ENCODE data around the gene AMT.

The AMT gene

DNA sequence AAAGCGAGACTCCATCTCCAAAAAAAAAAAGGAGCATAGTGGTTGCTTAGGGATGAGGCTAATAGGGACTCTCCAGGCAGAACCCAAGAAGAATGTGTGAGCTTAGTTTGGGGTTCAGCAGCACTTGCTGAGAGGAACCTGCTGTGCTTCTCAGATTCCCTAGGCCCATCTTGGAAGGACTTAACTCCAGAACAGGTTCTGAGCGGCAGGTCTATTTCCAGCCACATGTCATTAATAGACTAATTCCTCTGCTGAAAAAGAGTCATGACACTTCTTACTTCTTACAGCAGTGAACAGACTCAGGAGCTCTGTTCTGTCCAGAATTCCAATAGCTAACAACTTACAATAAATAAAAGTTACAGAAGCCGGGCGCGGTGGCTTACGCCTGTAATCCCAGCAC is 33.0 kb downstream of the AMT start:
- Histone ChIP-seq H3K4me1 (ENCODE audit: insufficient read depth, low read length, poor library complexity, severe bottlenecking) (no peaks in the 10 kb centered on the region), H3K9ac (ENCODE audit: low read depth, low read length, poor library complexity, severe bottlenecking) (no peak overlapping the region), H3K9me3 (ENCODE audit: insufficient read depth, low read depth, low read length) (no peaks in the 10 kb centered on the region), H3K4me3 (ENCODE audit: low read length, poor library complexity, severe bottlenecking) (no peak overlapping the region), H3K4me2 (ENCODE audit: low read depth, low read length, poor library complexity, severe bottlenecking) (no peak overlapping the region), H3K36me3 (ENCODE audit: insufficient read depth, low read length) (peaks cover 11% of the 10 kb centered on the region; the same call in 1 of the 2 replicates), H2AFZ (ENCODE audit: low read length) (no peak overlapping the region), H4K20me1 (ENCODE audit: insufficient read depth, low read length, poor library complexity, severe bottlenecking) (peaks cover 77% of the 10 kb centered on the region), H3K27me3 (ENCODE audit: insufficient read depth, low read length, poor library complexity, severe bottlenecking) (no peaks in the 10 kb centered on the region), H3K9me2 (replicated peaks; ENCODE audit: low read depth, low read length) (no peaks in the 10 kb centered on the region), H3F3A (ENCODE audit: low read depth) (no peaks in the 10 kb centered on the region), H3K79me2 (ENCODE audit: insufficient read depth, low read length) (peaks cover 98% of the 10 kb centered on the region)
- TF ChIP-seq, protein P1, sequence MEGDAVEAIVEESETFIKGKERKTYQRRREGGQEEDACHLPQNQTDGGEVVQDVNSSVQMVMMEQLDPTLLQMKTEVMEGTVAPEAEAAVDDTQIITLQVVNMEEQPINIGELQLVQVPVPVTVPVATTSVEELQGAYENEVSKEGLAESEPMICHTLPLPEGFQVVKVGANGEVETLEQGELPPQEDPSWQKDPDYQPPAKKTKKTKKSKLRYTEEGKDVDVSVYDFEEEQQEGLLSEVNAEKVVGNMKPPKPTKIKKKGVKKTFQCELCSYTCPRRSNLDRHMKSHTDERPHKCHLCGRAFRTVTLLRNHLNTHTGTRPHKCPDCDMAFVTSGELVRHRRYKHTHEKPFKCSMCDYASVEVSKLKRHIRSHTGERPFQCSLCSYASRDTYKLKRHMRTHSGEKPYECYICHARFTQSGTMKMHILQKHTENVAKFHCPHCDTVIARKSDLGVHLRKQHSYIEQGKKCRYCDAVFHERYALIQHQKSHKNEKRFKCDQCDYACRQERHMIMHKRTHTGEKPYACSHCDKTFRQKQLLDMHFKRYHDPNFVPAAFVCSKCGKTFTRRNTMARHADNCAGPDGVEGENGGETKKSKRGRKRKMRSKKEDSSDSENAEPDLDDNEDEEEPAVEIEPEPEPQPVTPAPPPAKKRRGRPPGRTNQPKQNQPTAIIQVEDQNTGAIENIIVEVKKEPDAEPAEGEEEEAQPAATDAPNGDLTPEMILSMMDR (conservative IDR thresholded peaks at IDR 0.05; ENCODE audit: low read length): no peak
- TF ChIP-seq EZH2phosphoT487 (IDR thresholded peaks at IDR 0.05; ENCODE audit: borderline replicate concordance): no peak

DNA sequence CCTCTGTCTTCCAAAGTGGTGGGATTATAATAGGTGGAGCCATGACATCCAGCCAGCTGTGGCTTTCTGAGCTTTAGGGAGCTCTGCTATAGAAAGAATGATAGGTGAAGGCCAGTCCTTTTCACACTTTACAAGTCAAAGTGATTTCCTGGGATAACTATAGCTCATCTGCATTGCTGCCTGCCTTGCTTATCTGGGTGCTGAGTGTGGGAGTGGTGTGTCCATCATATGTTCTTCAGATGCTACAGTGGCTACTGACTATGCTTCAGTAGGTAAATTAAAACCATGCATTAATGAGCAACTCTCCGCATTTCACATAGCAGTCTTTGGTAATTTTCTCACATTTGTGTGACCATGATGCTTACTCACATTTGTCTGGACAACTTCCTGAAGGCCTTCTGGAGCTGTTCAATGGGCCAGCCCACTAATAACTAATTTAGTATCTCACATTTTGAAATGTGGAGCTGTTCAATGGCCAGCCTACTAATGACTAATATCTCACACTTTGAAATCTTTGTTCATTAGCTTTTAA is 33.9 kb downstream of the AMT start:
- peaks cover 98% of the 10 kb centered on the region for H3K79me2 ChIP-seq (ENCODE audit: insufficient read depth, low read length)
- peaks cover 78% of the 10 kb centered on the region for H4K20me1 ChIP-seq (ENCODE audit: insufficient read depth, low read length, poor library complexity, severe bottlenecking)
- H2AFZ ChIP-seq (ENCODE audit: low read length): no peak overlapping the region
- H3K9me3 ChIP-seq (ENCODE audit: insufficient read depth, low read depth, low read length): no peaks in the 10 kb centered on the region
- no peaks in the 10 kb centered on the region for H3K27me3 ChIP-seq (ENCODE audit: insufficient read depth, low read length, poor library complexity, severe bottlenecking)
- H3K9me2 ChIP-seq (replicated peaks; ENCODE audit: low read depth, low read length): no peaks in the 10 kb centered on the region
- no peak overlapping the region for H3K4me3 ChIP-seq (ENCODE audit: low read length, poor library complexity, severe bottlenecking)
- H3F3A ChIP-seq (ENCODE audit: low read depth): no peaks in the 10 kb centered on the region
- H3K9ac ChIP-seq (ENCODE audit: low read depth, low read length, poor library complexity, severe bottlenecking): no peak overlapping the region
- H3K36me3 ChIP-seq (ENCODE audit: insufficient read depth, low read length): peaks cover 9% of the 10 kb centered on the region; the same call in 1 of the 2 replicates
- no peaks in the 10 kb centered on the region for H3K4me1 ChIP-seq (ENCODE audit: insufficient read depth, low read length, poor library complexity, severe bottlenecking)
- TF ChIP-seq, protein P1 (conservative IDR thresholded peaks at IDR 0.05; ENCODE audit: low read length): no peak
- TF ChIP-seq EZH2phosphoT487 (IDR thresholded peaks at IDR 0.05; ENCODE audit: borderline replicate concordance): no peak
- no peak overlapping the region for H3K4me2 ChIP-seq (ENCODE audit: low read depth, low read length, poor library complexity, severe bottlenecking)

DNA sequence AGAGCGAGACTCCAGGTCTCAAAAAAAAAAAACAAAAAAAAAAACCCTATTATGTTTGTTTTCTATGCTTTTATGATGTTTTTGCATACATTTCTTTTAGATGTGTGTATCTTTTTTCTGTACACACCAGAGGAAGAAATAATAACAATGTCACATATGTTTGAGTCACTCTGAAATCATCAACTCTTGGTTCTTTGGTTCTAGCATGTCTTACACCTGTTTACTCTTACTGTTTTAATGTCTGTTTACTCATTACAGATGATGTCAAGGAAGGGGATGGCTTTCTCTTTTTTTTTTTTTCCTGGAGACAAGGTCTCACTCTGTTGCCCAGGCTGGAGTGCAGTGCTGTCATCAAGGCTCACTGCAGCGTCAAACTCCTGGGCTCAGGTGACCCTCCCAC is 34.6 kb downstream of the AMT start:
- Histone ChIP-seq H3K36me3 (ENCODE audit: insufficient read depth, low read length) (peaks cover 9% of the 10 kb centered on the region; the same call in 1 of the 2 replicates), H3K79me2 (ENCODE audit: insufficient read depth, low read length) (peaks cover 98% of the 10 kb centered on the region), H3K9me2 (replicated peaks; ENCODE audit: low read depth, low read length) (no peaks in the 10 kb centered on the region), H3K9ac (ENCODE audit: low read depth, low read length, poor library complexity, severe bottlenecking) (no peak overlapping the region), H3K27me3 (ENCODE audit: insufficient read depth, low read length, poor library complexity, severe bottlenecking) (no peaks in the 10 kb centered on the region), H2AFZ (ENCODE audit: low read length) (no peak overlapping the region), H3K4me1 (ENCODE audit: insufficient read depth, low read length, poor library complexity, severe bottlenecking) (no peaks in the 10 kb centered on the region), H3K4me2 (ENCODE audit: low read depth, low read length, poor library complexity, severe bottlenecking) (no peak overlapping the region), H3K4me3 (ENCODE audit: low read length, poor library complexity, severe bottlenecking) (no peak overlapping the region), H3K9me3 (ENCODE audit: insufficient read depth, low read depth, low read length) (no peaks in the 10 kb centered on the region), H4K20me1 (ENCODE audit: insufficient read depth, low read length, poor library complexity, severe bottlenecking) (peaks cover 76% of the 10 kb centered on the region), H3F3A (ENCODE audit: low read depth) (no peaks in the 10 kb centered on the region)
- TF ChIP-seq EZH2phosphoT487 (IDR thresholded peaks at IDR 0.05; ENCODE audit: borderline replicate concordance): no peak
- TF ChIP-seq, protein P1 (conservative IDR thresholded peaks at IDR 0.05; ENCODE audit: low read length): no peak

All from Loucy (cell line).